ENCODE results near the gene TCOF1.

Gene TCOF1

DNA sequence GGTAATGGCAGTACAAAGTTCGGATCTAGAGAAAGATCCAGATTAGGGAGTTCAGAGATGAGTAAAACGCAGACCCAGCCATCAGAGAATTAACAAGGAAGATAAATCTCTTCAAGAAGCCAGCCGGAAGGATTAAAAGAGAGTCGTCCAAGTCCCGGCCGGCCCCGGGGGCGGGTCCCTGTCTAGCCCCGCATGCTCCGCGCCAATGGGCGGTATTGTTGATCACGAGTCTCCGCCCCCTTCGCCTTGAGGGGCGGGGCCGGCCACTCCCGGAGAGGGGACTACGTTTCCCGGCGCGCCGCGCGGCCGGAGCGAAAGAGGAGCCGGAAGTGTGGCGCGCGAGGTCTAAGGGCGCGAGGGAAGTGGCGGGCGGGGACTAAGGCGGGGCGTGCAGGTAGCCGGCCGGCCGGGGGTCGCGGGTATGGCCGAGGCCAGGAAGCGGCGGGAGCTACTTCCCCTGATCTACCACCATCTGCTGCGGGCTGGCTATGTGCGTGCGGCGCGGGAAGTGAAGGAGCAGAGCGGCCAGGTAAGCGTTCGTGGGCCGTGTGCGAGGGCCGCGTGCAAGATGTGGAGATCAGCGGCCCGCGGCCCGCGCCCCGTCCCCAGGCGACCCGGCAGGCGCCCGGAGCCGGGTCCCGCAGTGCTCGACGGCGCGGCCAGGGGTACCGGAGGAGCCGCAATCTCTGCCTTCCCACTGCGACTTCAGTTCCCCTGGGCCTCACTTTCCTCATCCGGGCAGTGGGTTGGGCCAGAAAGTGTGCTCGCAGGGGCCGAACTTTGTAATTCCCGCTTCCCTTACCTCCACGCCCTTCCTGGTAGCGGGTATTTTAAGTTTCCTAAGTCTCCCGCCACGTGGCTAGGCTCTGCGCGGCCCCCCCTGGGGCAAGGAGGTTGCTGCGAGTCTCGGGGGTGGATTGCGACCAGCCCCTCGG, at the start of gene TCOF1:
Gene TCOF1, plus strand, starts transcription at position 372 of the 935 bp plus-strand sequence. Its CDS starts 50 bp downstream, at position 422.
- DNase-seq (ENCODE audit: low read depth) = peak; percentile 95

DNA sequence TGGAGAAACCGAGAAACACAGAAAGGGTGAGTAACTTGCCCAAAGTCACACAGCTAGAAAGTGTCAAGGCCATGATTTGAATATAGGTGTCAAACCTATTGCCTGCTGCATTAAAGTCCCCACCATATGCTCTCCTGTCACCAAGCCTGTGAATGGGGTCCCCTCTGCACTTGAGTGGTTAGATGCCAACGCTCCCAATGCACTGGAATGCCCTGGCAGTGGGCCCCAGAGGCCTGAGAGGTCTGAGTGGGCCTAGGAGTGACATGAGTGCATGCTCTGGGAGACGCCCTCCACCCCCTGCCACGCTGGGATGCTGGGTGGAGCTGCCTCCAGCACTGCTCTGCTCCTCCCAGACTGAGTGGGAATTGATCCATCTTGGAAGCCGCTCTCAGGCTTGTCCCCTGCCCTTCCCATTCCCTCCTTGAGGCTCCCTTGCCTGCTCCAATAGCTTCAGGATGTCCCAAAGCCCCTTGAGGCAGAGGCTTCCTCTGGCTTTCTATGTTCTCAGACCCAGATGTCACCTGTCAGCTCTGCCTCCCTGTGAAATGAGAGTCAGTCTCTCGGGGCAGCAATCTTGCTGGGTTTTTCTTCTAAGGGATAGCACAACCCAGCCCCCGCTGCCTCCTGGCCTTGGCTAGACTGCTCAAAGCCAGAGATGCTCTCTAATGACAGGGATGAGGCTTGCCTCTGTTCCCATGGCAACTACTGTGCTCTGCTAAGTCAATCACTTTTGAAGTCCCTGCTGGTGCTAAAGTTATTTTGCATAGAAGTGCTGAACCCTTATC, 48.2 kb upstream of the TCOF1 start:
- DNase-seq (ENCODE audit: low read depth) = no peak

DNA sequence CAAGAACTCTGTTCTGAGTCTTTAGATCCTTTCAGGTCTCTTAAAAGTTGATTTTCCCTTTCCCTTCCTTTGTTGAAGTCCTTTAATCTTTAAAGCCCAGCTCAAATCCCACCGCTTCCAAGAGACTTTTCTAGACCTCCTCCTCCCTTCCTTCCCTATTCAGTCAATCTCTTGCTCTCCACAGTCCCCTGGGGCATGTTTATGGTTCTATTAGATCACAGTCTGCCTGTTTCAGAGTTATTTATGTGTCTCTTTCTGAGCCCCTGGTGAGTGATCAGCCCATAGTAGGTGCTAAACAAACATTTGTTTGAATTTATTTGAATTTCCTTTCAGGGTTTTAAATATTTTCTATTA, 47.6 kb upstream of the TCOF1 start:
- no peak for DNase-seq (ENCODE audit: low read depth)

DNA sequence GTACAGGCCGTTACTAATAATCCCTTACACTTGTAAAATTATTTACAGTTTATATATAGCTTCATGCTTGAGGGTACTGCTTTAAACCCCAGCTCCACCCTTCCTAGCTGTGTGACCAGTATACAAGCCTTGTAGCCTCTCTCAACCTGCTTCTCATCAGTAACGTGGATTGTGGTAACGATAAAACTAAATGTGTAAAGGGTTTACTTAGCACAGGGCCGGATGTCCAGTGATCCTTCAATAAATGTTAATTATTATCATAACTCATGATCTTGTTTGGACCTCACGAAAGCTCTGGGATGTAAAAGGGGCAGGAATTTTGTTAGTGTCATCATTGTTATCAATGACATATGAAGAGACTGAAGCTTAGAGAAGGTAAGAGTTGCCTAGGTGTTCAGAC, 47.3 kb upstream of the TCOF1 start:
- DNase-seq (ENCODE audit: low read depth) = no peak

DNA sequence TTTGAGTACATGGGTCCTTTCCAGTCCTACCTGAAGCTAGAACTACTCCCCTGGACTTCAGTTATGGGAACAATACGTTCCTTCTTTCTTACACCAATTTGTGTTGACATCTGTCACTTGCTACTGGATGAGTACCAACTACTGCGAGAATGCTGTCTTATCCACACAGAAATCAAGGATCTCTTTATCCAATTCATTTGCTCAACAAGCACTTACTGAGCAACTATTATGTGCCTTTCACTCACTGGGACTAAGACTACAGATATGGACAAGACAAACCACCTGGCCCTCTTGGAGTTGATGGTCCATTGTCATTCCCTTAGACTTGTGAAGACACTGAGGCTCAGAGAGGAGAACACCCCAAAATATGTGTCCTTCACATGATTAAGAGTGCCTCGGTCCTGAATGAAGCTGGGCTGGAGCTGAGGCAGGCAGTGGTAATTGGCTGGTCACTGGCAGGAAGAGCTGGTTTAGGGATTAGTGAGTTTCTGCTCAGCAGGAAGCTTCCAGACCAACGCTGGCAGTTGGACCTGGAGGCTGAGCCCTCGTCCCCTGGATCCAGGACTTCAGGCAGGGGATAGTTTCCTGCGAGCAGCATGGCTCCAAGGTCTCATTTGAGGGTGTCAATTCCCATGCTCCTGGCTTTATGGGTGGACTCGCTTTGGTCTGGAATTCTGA, 46.3 kb upstream of the TCOF1 start:
- no peak for DNase-seq (ENCODE audit: low read depth)

DNA sequence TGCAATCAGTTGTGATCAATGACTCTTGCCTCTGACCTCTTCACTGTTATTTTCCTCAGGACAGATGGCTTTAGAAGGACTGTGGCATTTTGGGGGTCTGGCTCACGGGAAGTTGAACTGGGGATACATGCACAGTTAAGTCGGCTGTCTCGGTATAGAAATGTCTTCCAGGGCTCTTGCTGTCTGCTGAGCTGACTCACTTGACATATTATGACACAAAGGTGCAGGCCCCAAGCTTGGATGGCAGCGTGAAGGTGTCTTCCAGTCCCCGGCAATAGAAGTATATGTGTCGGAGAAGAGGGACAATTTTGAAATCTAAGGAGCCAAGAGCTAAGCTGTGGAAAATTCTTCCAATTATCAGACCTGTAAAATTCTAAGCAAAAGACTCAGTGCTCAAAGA, 45.0 kb upstream of the TCOF1 start:
- DNase-seq (ENCODE audit: low read depth) = no peak

GRCh38 chr5:150313501-150313900, 44.0 kb upstream of the TCOF1 start:
- DNase-seq (ENCODE audit: low read depth) = no peak

GRCh38 chr5:150313921-150314716, 43.4 kb upstream of the TCOF1 start:
- DNase-seq (ENCODE audit: low read depth) = no peak

DNA sequence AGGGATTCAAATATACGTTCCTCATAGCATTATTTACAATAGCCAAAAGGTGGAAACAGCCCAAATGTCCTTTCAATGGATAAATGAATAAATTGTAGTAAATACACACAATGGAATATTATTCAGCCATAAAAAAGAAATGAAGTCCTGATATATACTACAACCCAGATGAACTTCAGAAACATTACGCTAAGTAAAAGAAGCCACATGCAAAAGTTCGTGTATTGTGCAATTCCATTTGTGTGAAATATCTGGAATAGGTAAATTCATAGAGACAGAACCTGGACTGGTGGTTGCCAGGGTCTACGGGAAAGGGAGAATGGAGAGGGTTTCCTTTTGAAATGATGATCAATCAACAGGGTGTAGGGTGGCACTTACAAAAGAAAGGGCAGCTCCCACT, 42.3 kb upstream of the TCOF1 start:
- DNase-seq (ENCODE audit: low read depth) = no peak

DNA sequence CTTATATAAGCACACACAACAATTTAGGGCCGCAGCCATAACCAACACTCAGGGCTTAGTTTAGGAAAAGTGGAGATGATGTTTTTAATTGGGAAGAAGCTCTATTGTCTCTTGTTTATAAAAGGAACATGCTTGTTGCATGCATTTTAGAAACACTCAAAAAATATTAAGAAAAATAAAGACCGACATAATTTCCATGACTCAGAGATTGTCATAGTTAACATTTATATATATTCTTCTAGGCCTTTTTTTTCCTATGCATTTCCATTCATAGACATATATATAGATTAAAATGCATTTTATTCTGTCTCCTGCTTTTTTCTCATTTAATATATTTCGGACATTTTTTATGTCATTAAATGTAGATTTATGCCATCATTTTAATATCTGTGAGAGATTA, 41.2 kb upstream of the TCOF1 start:
- DNase-seq (ENCODE audit: low read depth) = no peak

DNA sequence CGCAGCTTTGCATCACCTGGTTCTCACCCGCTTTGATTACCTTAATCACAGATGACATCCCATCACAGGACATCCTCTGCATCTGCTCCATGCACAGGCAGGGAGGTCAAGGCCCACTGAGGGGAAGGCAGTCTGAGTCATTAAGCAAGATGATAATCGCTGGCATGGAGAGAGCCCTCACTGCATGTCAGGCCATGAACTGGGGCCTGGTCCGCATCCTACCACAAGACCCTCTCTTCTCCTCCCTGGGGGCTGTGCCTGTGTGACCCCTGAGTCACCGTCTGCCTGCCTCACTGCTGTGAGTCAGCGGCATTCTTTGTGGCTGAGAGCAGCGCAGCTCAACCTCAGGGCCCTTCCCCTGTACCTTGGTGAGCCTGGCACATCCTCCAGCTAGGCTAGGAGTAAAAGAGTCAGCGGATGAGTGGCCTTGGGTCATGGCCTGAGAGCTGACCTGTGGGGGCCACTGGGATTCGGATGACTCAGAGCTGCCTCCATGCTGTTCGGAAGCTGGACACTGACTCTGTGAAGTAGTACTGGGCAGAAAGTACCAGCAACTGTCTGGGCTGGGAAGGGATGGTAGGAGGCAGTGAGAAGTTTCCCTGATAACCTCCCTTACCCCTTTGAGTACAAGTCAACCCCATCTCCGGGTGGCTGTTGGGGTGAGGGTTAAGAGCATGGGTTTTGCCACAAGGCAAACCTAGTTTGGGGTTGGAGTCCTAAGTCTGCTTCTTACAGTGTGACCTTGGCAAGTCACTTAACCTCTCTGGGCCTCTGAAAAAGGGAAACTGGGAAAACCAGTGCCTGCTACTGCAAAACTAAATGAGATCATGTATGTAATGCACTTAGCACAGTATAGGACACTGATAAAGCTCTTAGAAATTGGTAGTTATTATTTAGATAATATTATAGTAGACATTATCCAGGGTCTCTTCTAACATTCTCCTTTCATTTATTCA, 40.2 kb upstream of the TCOF1 start:
- no peak for DNase-seq (ENCODE audit: low read depth)

DNA sequence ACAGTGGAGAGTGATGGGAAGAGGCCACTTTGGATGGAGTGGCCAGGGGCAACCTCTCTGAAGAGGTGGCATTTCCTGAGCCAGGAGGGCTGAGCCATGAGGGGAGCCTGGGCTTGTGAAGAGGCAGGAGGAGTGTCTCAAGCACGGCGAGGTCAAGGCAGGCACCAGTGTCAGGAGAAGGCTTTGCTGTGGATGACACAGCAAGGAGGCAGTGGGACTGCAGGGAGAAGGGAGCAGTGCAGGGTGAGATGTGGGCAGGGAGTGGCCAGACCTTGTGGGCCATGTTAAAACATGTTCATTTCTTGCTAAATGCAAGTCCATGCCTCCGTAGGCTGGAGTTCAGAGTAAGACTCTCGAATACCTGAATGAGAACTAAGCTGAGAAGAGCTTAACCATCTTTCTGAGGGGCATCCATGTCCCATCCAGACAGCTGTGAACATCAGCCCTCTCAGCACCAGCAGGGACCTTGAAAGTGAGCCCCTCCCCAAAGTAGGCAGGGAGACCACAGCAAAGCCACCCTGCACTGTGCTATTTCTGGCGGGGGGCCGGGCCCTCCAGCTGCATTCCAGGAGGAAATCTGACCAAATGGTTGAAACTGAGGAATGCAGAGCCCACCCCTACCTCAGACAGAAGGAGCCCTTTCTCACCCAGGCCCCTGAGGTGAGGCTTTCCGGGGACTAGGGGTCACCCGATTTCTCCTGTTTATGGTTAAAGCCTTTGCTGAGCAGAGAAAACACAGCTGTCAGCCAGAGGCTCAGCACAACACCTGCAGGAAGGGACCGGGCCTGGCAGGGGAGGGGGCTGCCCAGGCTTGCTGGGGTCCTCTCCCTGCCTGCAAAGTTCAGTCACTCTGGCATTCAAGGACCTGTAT, 38.6 kb upstream of the TCOF1 start:
- DNase-seq (ENCODE audit: low read depth) = no peak

- no peak for DNase-seq (ENCODE audit: low read depth)
Measured at GRCh38 chr5:150319484-150319790, 38.1 kb upstream of the TCOF1 start.

- no peak for DNase-seq (ENCODE audit: low read depth)
Measured at GRCh38 chr5:150320044-150320613, 37.4 kb upstream of the TCOF1 start.

DNA sequence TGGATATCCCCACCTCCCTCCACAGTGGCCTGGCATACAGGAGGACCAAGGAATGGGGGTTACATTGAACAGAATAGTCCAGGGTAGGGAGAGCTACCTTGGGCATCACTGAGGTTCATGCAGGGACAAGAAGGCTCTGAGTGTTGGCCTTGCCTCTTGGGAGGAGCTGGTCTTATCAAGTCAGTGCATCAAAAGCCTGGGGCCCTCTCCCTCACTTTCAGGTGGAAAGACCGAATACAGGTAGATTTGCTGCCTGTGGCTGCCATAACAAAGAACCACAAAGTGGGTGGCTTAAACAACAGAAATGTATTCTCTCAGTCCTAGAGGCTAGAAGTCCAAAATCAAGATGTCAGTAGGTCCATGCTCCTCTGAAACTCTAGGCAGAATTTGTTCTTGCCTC, 36.3 kb upstream of the TCOF1 start:
- no peak for DNase-seq (ENCODE audit: low read depth)

- no peak for DNase-seq (ENCODE audit: low read depth)
Measured at GRCh38 chr5:150321784-150322183, 35.7 kb upstream of the TCOF1 start.

DNA sequence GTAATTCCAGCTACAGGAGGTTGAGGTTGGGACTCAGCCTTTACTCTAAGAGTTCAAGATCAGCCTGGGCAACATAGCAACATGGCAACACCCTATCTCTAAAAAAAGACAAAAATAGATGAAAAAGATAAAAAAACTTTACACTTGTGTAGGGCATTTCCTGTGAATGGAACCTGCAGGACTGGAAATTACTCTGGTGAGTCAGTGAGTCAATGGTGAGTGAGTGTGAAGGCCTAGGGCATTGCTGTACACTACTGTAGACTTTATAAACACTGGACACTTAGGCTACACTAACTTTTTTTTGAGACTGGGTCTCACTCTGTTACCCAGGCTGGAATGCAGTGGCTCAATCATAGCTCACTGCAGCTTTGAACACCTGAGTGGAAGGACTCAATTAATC, 35.3 kb upstream of the TCOF1 start:
- DNase-seq (ENCODE audit: low read depth) = no peak

- DNase-seq (ENCODE audit: low read depth) = no peak
Measured at GRCh38 chr5:150323092-150323491, 34.4 kb upstream of the TCOF1 start.

DNA sequence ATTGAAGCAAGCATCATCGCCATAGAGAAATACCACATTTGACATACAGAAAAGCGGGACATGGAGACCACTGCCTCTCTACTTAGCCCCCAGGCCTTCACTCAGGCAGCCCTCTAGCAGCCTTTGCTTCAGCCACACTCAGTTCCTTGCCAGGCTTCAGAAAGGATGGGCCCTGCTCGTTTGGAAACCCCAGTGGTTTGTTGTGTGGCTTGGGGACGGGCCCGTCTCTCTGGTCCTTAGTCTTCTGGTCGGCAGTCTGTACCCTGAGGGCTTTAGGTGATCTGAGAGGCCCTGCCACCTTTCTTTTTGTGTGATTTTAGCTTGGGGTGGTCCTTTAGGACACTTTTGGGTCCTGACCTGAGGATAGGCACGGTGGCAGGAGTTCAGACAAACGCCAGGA, 33.7 kb upstream of the TCOF1 start:
- DNase-seq (ENCODE audit: low read depth) = no peak

DNA sequence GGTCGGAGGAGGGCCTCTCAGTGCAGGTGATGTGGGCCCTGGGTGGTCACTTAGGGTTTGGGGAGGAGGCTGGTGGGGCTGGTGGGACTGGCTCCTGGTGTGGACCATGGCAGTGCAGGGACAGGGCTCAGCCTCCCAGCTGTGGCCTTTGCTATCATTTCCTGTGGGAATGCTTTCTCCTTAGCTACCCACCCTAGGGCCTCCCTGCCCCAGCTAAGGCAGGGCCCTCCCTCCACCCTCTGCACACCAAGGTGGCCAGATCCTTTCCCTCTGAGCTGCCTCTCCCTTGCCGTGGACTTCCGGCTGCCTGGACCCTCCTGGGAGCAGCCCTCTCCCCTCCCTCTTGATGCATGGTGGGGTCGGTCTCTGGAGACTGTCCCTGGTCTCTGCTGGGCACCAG, 32.1 kb upstream of the TCOF1 start:
- no peak for DNase-seq (ENCODE audit: low read depth)
